HepG2 (cell line): ENCODE data around the gene MARCHF2. TPM values are rescaled to one million over a fixed set of nuclear protein-coding genes. Genes with fewer than 3 reads are reported as not detected.

Experiments
- HNRNPL ChIP-seq: fragments of 200-400 bp; formaldehyde crosslinking; IDR thresholded peaks from 2 replicates; pipeline ENCODE4 v1.6.1; 2017; ENCODE audit warnings: mild to moderate bottlenecking, low read depth, low read length
- MXD4 ChIP-seq: IDR thresholded peaks from 2 replicates; pipeline ENCODE4 v1.6.1; 2016; ENCODE audit warnings: mild to moderate bottlenecking, missing biosample characterization, missing genetic modification reagents
- REPIN1 ChIP-seq: sonication (generic); formaldehyde crosslinking; IDR thresholded peaks from 2 replicates; pipeline ENCODE4 v1.8.0; 2022; ENCODE audit warnings: missing genetic modification reagents, low read depth, mild to moderate bottlenecking, borderline replicate concordance
- ZFP41 ChIP-seq: sonication (generic); formaldehyde crosslinking; IDR thresholded peaks from 2 replicates; pipeline ENCODE4 v1.4.0; 2020; ENCODE audit warnings: mild to moderate bottlenecking, missing genetic modification reagents, borderline replicate concordance
- polyA plus RNA-seq, 8 experiments: library from polyadenylated mRNA; depleted of rRNA in 3 of 8; stranded (reverse) in 7 of 8; unstranded in 1 of 8; fragments of >200 nt; fragmentation: Illumina TruSeq in 4 of 8; extraction: Trizol in 4 of 8; gene quantifications; 2 replicates each; pipeline versions ENCODE4 v1.2.1 to v1.2.3, GENCODE V29; 2011 to 2016; ENCODE audit warnings: low read depth in 4 of 8, missing spikeins in 1 of 8, mixed read lengths in 1 of 8; ENCODE audit not compliant: insufficient read depth in 1 of 8
- total RNA-seq, 5 experiments: library from RNA; depleted of rRNA; stranded (reverse); fragments of >200 nt; fragmentation: Illumina TruSeq; extraction: Trizol; gene quantifications; 2 replicates each; pipeline ENCODE4 v1.2.3, GENCODE V29; 2016; ENCODE audit warnings: low read depth in 1 of 5
- TF ChIP-seq, protein P1 (sequence below): sonication (generic); formaldehyde crosslinking; IDR thresholded peaks from one replicate; pipeline ENCODE4 v1.5.1; 2020; ENCODE audit warnings: mild to moderate bottlenecking, missing genetic modification reagents; ENCODE audit errors: not compliant biosample characterization

The MARCHF2 gene
- total and polyA plus RNA-seq, 2 of the 13 experiments (the other 11 are each of a cell fraction or from before 2014, with no cell fraction given) = 12.7 to 13.0 TPM

DNA sequence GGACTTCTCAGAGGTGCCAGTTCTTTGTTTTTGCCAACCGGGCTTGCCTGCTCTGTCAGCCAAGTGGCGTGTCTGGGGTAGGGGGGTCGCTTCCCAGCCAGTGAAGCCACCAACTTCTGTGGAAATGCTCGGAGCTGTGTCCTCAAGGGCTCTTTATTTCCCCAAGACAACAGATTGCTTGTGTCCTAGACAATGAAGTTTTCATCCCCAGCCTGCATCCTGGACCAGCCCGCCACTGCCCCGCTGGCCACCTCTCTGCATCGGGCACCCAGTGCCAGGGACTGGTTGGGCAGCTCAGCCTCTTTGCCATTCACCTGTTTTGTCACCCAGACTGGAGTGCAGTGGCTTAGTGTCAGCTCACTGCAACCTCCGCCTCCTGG, 19.2 kb upstream of the MARCHF2 start (continued):
- TF ChIP-seq, protein P1, sequence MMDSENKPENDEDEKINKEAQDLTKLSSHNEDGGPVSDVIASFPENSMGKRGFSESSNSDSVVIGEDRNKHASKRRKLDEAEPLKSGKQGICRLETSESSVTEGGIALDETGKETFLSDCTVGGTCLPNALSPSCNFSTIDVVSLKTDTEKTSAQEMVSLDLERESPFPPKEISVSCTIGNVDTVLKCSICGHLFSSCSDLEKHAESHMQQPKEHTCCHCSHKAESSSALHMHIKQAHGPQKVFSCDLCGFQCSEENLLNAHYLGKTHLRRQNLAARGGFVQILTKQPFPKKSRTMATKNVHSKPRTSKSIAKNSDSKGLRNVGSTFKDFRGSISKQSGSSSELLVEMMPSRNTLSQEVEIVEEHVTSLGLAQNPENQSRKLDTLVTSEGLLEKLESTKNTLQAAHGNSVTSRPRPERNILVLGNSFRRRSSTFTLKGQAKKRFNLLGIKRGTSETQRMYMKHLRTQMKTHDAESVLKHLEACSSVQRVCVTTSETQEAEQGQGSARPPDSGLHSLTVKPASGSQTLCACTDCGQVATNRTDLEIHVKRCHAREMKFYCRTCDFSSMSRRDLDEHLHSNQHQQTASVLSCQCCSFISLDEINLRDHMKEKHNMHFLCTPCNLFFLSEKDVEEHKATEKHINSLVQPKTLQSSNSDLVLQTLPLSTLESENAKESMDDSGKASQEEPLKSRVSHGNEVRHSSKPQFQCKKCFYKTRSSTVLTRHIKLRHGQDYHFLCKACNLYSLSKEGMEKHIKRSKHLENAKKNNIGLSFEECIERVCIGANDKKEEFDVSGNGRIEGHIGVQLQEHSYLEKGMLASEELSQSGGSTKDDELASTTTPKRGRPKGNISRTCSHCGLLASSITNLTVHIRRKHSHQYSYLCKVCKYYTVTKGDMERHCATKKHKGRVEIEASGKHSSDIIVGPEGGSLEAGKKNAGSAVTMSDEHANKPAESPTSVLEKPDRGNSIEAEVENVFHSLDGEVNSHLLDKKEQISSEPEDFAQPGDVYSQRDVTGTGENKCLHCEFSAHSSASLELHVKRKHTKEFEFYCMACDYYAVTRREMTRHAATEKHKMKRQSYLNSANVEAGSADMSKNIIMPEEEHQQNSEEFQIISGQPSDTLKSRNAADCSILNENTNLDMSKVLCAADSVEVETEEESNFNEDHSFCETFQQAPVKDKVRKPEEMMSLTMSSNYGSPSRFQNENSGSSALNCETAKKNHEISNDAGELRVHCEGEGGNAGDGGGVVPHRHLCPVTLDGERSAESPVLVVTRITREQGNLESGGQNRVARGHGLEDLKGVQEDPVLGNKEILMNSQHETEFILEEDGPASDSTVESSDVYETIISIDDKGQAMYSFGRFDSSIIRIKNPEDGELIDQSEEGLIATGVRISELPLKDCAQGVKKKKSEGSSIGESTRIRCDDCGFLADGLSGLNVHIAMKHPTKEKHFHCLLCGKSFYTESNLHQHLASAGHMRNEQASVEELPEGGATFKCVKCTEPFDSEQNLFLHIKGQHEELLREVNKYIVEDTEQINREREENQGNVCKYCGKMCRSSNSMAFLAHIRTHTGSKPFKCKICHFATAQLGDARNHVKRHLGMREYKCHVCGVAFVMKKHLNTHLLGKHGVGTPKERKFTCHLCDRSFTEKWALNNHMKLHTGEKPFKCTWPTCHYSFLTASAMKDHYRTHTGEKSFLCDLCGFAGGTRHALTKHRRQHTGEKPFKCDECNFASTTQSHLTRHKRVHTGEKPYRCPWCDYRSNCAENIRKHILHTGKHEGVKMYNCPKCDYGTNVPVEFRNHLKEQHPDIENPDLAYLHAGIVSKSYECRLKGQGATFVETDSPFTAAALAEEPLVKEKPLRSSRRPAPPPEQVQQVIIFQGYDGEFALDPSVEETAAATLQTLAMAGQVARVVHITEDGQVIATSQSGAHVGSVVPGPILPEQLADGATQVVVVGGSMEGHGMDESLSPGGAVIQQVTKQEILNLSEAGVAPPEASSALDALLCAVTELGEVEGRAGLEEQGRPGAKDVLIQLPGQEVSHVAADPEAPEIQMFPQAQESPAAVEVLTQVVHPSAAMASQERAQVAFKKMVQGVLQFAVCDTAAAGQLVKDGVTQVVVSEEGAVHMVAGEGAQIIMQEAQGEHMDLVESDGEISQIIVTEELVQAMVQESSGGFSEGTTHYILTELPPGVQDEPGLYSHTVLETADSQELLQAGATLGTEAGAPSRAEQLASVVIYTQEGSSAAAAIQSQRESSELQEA (CRISPR knock-in tag) = no peak
- 0 out of 2 replicates have a peak, but pooled peaks have one; percentile 22 for TF ChIP-seq ZFP41 (CRISPR knock-in tag)
- peak; percentile 91 for TF ChIP-seq HNRNPL
- TF ChIP-seq REPIN1 (CRISPR knock-in tag) = no peak
- peak; percentile 24; the same call in 1 of the 2 replicates for TF ChIP-seq MXD4 (CRISPR knock-in tag)
